ENCODE measurements around the gene ALG12. TPM values are rescaled to one million over a fixed set of nuclear protein-coding genes. Genes with fewer than 3 reads are reported as not detected.

The ALG12 gene
- total and polyA plus RNA-seq, 2 of the 13 experiments (the other 11 are each of a cell fraction or from before 2014, with no cell fraction given): 7.8 to 15.8 TPM

GRCh38 chr22:49867303-49868265 lies 50.7 kb downstream of the ALG12 start (continued):
- no peak for TF ChIP-seq DDIT3 (CRISPR knock-in tag; IDR thresholded peaks at IDR 0.05)
- TF ChIP-seq ZNF275 (CRISPR knock-in tag; IDR thresholded peaks at IDR 0.05; ENCODE audit: borderline replicate concordance): no peak
- 0 out of 2 replicates have a peak, but pooled peaks have one; percentile 50 for TF ChIP-seq ZMAT3 (CRISPR knock-in tag; conservative IDR thresholded peaks at IDR 0.05)
- peak; percentile 51; the same call in 1 of the 2 replicates for TF ChIP-seq ZBED4 (CRISPR knock-in tag; IDR thresholded peaks at IDR 0.05; ENCODE audit: borderline replicate concordance)
- peak; percentile 93 for TF ChIP-seq ZBTB38 (CRISPR knock-in tag; IDR thresholded peaks at IDR 0.05)
- TF ChIP-seq ZGPAT (CRISPR knock-in tag; IDR thresholded peaks at IDR 0.05): 0 out of 2 replicates have a peak, but pooled peaks have one; percentile 24
- no peak for TF ChIP-seq ZNF569 (CRISPR knock-in tag; IDR thresholded peaks at IDR 0.05; ENCODE audit: borderline replicate concordance)
- peak; percentile 58 for TF ChIP-seq FOXA3 (CRISPR knock-in tag; IDR thresholded peaks at IDR 0.05)
- TF ChIP-seq FOXP1 (IDR thresholded peaks at IDR 0.05): no peak
- peak; percentile 58; the same call in 1 of the 2 replicates for TF ChIP-seq FOXP1 (CRISPR knock-in tag; IDR thresholded peaks at IDR 0.05)
- peak; percentile 72 for TF ChIP-seq PAXIP1 (CRISPR knock-in tag; conservative IDR thresholded peaks at IDR 0.05)
- TF ChIP-seq UBTF (CRISPR knock-in tag; IDR thresholded peaks at IDR 0.05): peak; percentile 32
- peak; percentile 82 for TF ChIP-seq HNF4A (CRISPR knock-in tag; IDR thresholded peaks at IDR 0.05)
- no peak for TF ChIP-seq MYNN (CRISPR knock-in tag; IDR thresholded peaks at IDR 0.05; ENCODE audit: low read depth)
- TF ChIP-seq EED (CRISPR knock-in tag; IDR thresholded peaks at IDR 0.05): no peak
